ENCODE measurements around the gene JAKMIP1.

DNA sequence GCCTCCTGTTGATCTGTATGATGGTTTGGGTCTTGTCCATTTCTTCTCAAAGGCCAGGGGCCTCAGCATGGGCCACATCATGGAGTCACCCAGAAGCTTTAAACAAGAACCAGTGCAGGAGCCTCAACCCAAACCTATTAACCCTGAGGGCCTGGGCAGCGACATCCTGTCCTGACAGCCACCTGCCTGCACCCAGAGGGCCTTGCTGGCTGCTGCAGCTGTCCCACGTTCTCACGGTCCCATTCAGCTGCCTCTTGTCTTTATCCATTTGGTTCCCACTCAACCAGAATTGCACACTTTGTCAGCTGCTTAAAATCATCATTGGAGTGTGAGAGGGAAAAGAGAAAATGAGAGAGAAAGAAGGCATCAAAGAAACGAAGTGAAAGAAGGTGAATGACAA is 203.7 kb downstream of the JAKMIP1 start:
- TF ChIP-seq FOXM1 (IDR thresholded peaks at IDR 0.05; ENCODE audit: borderline replicate concordance) (no peak), BHLHE40 (IDR thresholded peaks at IDR 0.05; ENCODE audit: borderline replicate concordance) (no peak), SP1 (IDR thresholded peaks at IDR 0.05) (no peak)
